Forelimb muscle (tissue), 1 donor: Measurements from ENCODE around the gene GSTM5. TPM values are rescaled to one million over a fixed set of nuclear protein-coding genes. Genes with fewer than 3 reads are reported as not detected.
"Not testable (repeated sequence)": the region's sequence is repeated elsewhere in the genome, so short reads cannot be mapped to it uniquely, and the experiment has no call there.

Experiments
- DNase-seq: peaks from one replicate; pipeline ENCODE4 v3.0.0-alpha.2; 2013; ENCODE audit warnings: low read depth
- polyA plus RNA-seq: library from polyadenylated mRNA; unstranded; fragments of 120-200 nt; gene quantifications from one replicate; pipeline ENCODE4 v1.2.1, GENCODE V29; 2013; ENCODE audit not compliant: insufficient read length

The GSTM5 gene
- polyA plus RNA-seq, 1 donor: 16.6 TPM

GRCh38 chr1:109761227-109762038 is 49.4 kb downstream of the GSTM5 start:
- DNase-seq: no peak

- no peak for DNase-seq
Observed at GRCh38 chr1:109762039-109762585, 50.1 kb downstream of the GSTM5 start.

- DNase-seq: no peak
Observed at GRCh38 chr1:109762821-109763645, 51.0 kb downstream of the GSTM5 start.

- no peak for DNase-seq
Observed at GRCh38 chr1:109763646-109764415, 51.8 kb downstream of the GSTM5 start, which contains the start of gene EPS8L3. TSS of gene EPS8L3 (minus strand) at chr1:109763923. CDS start at chr1:109761749, 2,174 bp downstream.

- no peak for DNase-seq
Observed at GRCh38 chr1:109764561-109765482, 52.8 kb downstream of the GSTM5 start.

GRCh38 chr1:109765483-109765815 is 53.4 kb downstream of the GSTM5 start:
- DNase-seq: no peak

GRCh38 chr1:109765896-109766615 is 54.0 kb downstream of the GSTM5 start:
- no peak for DNase-seq

- not testable (repeated sequence) for DNase-seq
Observed at GRCh38 chr1:109766991-109767636, 55.1 kb downstream of the GSTM5 start.

Other genes starting within 250 kb of the GSTM5 start
- gene SYPL2, start 245.7 kb upstream of the GSTM5 start, polyA plus RNA-seq: 304 TPM
- 38.9 TPM for gene ATXN7L2, start 228.3 kb upstream of the GSTM5 start, polyA plus RNA-seq
- 11.1 TPM for gene CYB561D1, start 218.2 kb upstream of the GSTM5 start, polyA plus RNA-seq
- gene AMIGO1, start 202.5 kb upstream of the GSTM5 start, polyA plus RNA-seq: 12.9 TPM
- 1.6 TPM for gene GPR61, start 172.4 kb upstream of the GSTM5 start, polyA plus RNA-seq
- gene GNAI3, start 163.6 kb upstream of the GSTM5 start, polyA plus RNA-seq: 6.7 TPM
- not detected for gene GNAT2, start 92.6 kb upstream of the GSTM5 start, polyA plus RNA-seq
- 33.8 TPM for gene AMPD2, start 92.4 kb upstream of the GSTM5 start, polyA plus RNA-seq
- gene GSTM4, start 56.2 kb upstream of the GSTM5 start, polyA plus RNA-seq: 25.1 TPM
- gene GSTM2, start 44.2 kb upstream of the GSTM5 start, polyA plus RNA-seq: 190 TPM
- 79.2 TPM for gene GSTM1, start 24.4 kb upstream of the GSTM5 start, polyA plus RNA-seq
- 40.6 TPM for gene GSTM3, start 28.8 kb downstream of the GSTM5 start, polyA plus RNA-seq
- gene EPS8L3, start 51.7 kb downstream of the GSTM5 start, polyA plus RNA-seq: not detected
- gene CSF1, start 198.6 kb downstream of the GSTM5 start, polyA plus RNA-seq: 7.1 TPM